HEK293 (cell line): Measurements from ENCODE around the gene KCNT1.

Experiments used
- CTCF ChIA-PET: fragments of 350-600 bp; formaldehyde crosslinking; extraction: SDS; loops from one replicate; lab custom pipeline; 2021; ENCODE audit warnings: antibody characterized with exemption; lab: Yijun Ruan, JAX
- POLR2A ChIA-PET: fragments of 300-600 bp; formaldehyde crosslinking; extraction: SDS; loops from one replicate; lab custom pipeline; 2020; ENCODE audit warnings: antibody characterized with exemption, inconsistent platforms; lab: Yijun Ruan, JAX
- H3K27ac ChIP-seq: fragments of 200-500 bp; sonication (Bioruptor generic); 2 replicates; pipeline ENCODE4 v1.5.1; 2014; ENCODE audit warnings: low read depth, low read length, control low read depth, inconsistent platforms; ENCODE audit errors: extremely low read depth
- H3K36me3 ChIP-seq, 2 experiments: fragments of 200-500 bp in 1 of 2; sonication (Bioruptor generic) in 1 of 2; 1 replicate in 1 of 2; 2 replicates in 1 of 2; pipeline ENCODE4 v1.5.1; 2014 to 2017; ENCODE audit warnings: inconsistent platforms in 2 of 2, low read length in 2 of 2; ENCODE audit not compliant: control insufficient read depth in 2 of 2, insufficient read depth in 1 of 2
- H3K4me1 ChIP-seq: fragments of 200-500 bp; sonication (Bioruptor generic); 2 replicates; pipeline ENCODE4 v1.5.1; 2014; ENCODE audit warnings: mild to moderate bottlenecking, low read length, inconsistent platforms; ENCODE audit not compliant: control insufficient read depth, insufficient read depth
- H3K4me3 ChIP-seq: 2 replicates; pipeline ENCODE4 v1.5.1; 2011; ENCODE audit warnings: low read depth, mild to moderate bottlenecking, control low read depth, low read length, moderate library complexity
- H3K9me3 ChIP-seq: fragments of 200-500 bp; sonication (Bioruptor generic); 2 replicates; pipeline ENCODE4 v1.5.1; 2014; ENCODE audit warnings: low read depth, low read length, inconsistent platforms; ENCODE audit not compliant: control insufficient read depth, insufficient read depth
- BCL11A ChIP-seq: fragments of 450-650 bp; formaldehyde crosslinking; IDR thresholded peaks from 2 replicates; pipeline ENCODE4 v1.5.1; 2016; ENCODE audit warnings: low read depth, missing biosample characterization, missing genetic modification characterization
- GLIS2 ChIP-seq: fragments of 450-650 bp; formaldehyde crosslinking; IDR thresholded peaks from 2 replicates; pipeline ENCODE4 v1.5.1; 2016; ENCODE audit warnings: missing biosample characterization, missing genetic modification characterization
- IKZF3 ChIP-seq: fragments of 450-650 bp; IDR thresholded peaks from 2 replicates; pipeline ENCODE4 v1.5.0; 2018; ENCODE audit warnings: missing biosample characterization, mild to moderate bottlenecking, missing genetic modification characterization, moderate library complexity
- KLF16 ChIP-seq: fragments of 450-650 bp; formaldehyde crosslinking; IDR thresholded peaks from 2 replicates; pipeline ENCODE4 v1.5.1; 2017; ENCODE audit warnings: missing biosample characterization, missing genetic modification characterization
- KLF7 ChIP-seq: fragments of 450-650 bp; formaldehyde crosslinking; IDR thresholded peaks from 2 replicates; pipeline ENCODE4 v1.5.1; 2016; ENCODE audit warnings: missing biosample characterization, missing genetic modification characterization, borderline replicate concordance
- REST ChIP-seq: fragments of 450-650 bp; formaldehyde crosslinking; IDR thresholded peaks from 2 replicates; pipeline ENCODE4 v1.5.1; 2016; ENCODE audit warnings: missing biosample characterization, missing genetic modification characterization
- SP3 ChIP-seq: fragments of 450-650 bp; formaldehyde crosslinking; IDR thresholded peaks from 2 replicates; pipeline ENCODE4 v1.5.1; 2016; ENCODE audit warnings: missing biosample characterization, missing genetic modification characterization
- SP7 ChIP-seq: fragments of 450-650 bp; formaldehyde crosslinking; IDR thresholded peaks from 2 replicates; pipeline ENCODE4 v1.5.1; 2016; ENCODE audit warnings: missing biosample characterization, missing genetic modification characterization
- TSHZ1 ChIP-seq: fragments of 450-650 bp; formaldehyde crosslinking; IDR thresholded peaks from 2 replicates; pipeline ENCODE4 v1.5.1; 2016; ENCODE audit warnings: missing biosample characterization, missing genetic modification characterization, borderline replicate concordance
- ZBTB20 ChIP-seq: fragments of 450-650 bp; formaldehyde crosslinking; IDR thresholded peaks from 2 replicates; pipeline ENCODE4 v1.5.1; 2016; ENCODE audit warnings: missing biosample characterization, missing genetic modification characterization
- ZBTB21 ChIP-seq: fragments of 450-650 bp; formaldehyde crosslinking; IDR thresholded peaks from 2 replicates; pipeline ENCODE4 v1.5.1; 2017; ENCODE audit warnings: missing biosample characterization, missing genetic modification characterization
- ZBTB48 ChIP-seq: fragments of 450-650 bp; formaldehyde crosslinking; IDR thresholded peaks from 2 replicates; pipeline ENCODE4 v1.5.1; 2016; ENCODE audit warnings: missing biosample characterization, missing genetic modification characterization
- ZFHX2 ChIP-seq: fragments of 450-650 bp; formaldehyde crosslinking; conservative IDR thresholded peaks from 2 replicates; pipeline ENCODE4 v1.5.1; 2016; ENCODE audit warnings: missing biosample characterization, missing genetic modification characterization
- ZFP69B ChIP-seq: fragments of 450-650 bp; formaldehyde crosslinking; IDR thresholded peaks from 2 replicates; pipeline ENCODE4 v1.5.1; 2016; ENCODE audit warnings: missing biosample characterization, missing genetic modification characterization
- ZNF174 ChIP-seq: fragments of 450-650 bp; formaldehyde crosslinking; IDR thresholded peaks from 2 replicates; pipeline ENCODE4 v1.5.0; 2017; ENCODE audit warnings: missing biosample characterization, mild to moderate bottlenecking, missing genetic modification characterization
- ZNF221 ChIP-seq: fragments of 450-650 bp; formaldehyde crosslinking; IDR thresholded peaks from 2 replicates; pipeline ENCODE4 v1.5.1; 2017; ENCODE audit warnings: missing biosample characterization, missing genetic modification characterization, borderline replicate concordance
- ZNF280C ChIP-seq: fragments of 450-650 bp; formaldehyde crosslinking; IDR thresholded peaks from 2 replicates; pipeline ENCODE4 v1.5.1; 2016; ENCODE audit warnings: missing biosample characterization, missing genetic modification characterization
- ZNF292 ChIP-seq: fragments of 450-650 bp; formaldehyde crosslinking; IDR thresholded peaks from 2 replicates; pipeline ENCODE4 v1.5.1; 2016; ENCODE audit warnings: low read depth, missing biosample characterization, missing genetic modification characterization, borderline replicate concordance
- ZNF335 ChIP-seq: fragments of 450-650 bp; formaldehyde crosslinking; conservative IDR thresholded peaks from 2 replicates; pipeline ENCODE4 v1.5.1; 2016; ENCODE audit warnings: missing biosample characterization, missing genetic modification characterization
- ZNF350 ChIP-seq: fragments of 450-650 bp; formaldehyde crosslinking; IDR thresholded peaks from 2 replicates; pipeline ENCODE4 v1.5.0; 2017; ENCODE audit warnings: missing biosample characterization, mild to moderate bottlenecking, missing genetic modification characterization
- ZNF426 ChIP-seq: fragments of 450-650 bp; formaldehyde crosslinking; IDR thresholded peaks from 2 replicates; pipeline ENCODE4 v1.5.1; 2017; ENCODE audit warnings: missing biosample characterization, missing genetic modification characterization, mild to moderate bottlenecking, inconsistent platforms, moderate library complexity
- ZNF521 ChIP-seq: fragments of 450-650 bp; formaldehyde crosslinking; IDR thresholded peaks from 2 replicates; pipeline ENCODE4 v1.5.1; 2017; ENCODE audit warnings: missing biosample characterization, mild to moderate bottlenecking, missing genetic modification characterization
- ZNF585B ChIP-seq: fragments of 450-650 bp; formaldehyde crosslinking; IDR thresholded peaks from 2 replicates; pipeline ENCODE4 v1.5.1; 2016; ENCODE audit warnings: missing biosample characterization, missing genetic modification characterization
- ZNF596 ChIP-seq: fragments of 450-650 bp; IDR thresholded peaks from 2 replicates; pipeline ENCODE4 v1.5.0; 2018; ENCODE audit warnings: missing biosample characterization, mild to moderate bottlenecking, missing genetic modification characterization, moderate library complexity
- ZNF777 ChIP-seq: fragments of 450-650 bp; formaldehyde crosslinking; IDR thresholded peaks from 2 replicates; pipeline ENCODE4 v1.5.1; 2017; ENCODE audit warnings: missing biosample characterization, missing genetic modification characterization, borderline replicate concordance
- ZNF792 ChIP-seq: fragments of 450-650 bp; formaldehyde crosslinking; IDR thresholded peaks from 2 replicates; pipeline ENCODE4 v1.5.1; 2016; ENCODE audit warnings: missing biosample characterization, missing genetic modification characterization
- TF ChIP-seq, protein P1 (sequence below): fragments of 450-650 bp; formaldehyde crosslinking; IDR thresholded peaks from 2 replicates; pipeline ENCODE4 v1.5.1; 2016; ENCODE audit warnings: missing biosample characterization, missing genetic modification characterization

KCNT1 gene

DNA sequence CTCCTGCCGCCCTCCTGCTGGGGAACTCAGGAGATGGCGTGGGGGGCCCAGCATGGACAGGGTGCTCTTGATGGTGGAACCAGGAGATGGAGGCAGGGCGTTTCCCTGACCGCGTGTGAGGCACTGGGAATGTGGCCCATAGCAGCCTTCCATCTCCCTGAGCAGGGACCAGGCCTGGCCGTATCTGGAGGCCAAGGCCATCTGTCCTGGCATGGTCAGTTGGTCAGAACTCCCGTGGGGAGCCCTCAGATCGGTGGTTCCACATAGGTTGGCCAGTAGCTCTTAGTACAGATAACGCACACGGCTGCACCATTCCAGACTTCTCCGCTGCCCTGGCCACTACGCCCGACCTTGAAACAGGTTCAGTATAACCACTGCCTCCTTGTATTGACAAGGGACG lies 77.6 kb downstream of the KCNT1 start:
- TF ChIP-seq ZNF792 (tag by site-specific recombination) (no peak), KLF7 (no peak), IKZF3 (tag by site-specific recombination) (no peak), KLF16 (tag by site-specific recombination) (no peak), ZNF521 (no peak), TSHZ1 (tag by site-specific recombination) (no peak), ZNF350 (no peak), REST (no peak), ZNF426 (no peak), ZBTB21 (tag by site-specific recombination) (no peak), ZNF596 (tag by site-specific recombination) (no peak), ZFHX2 (tag by site-specific recombination) (no peak), ZNF585B (tag by site-specific recombination) (no peak), SP7 (tag by site-specific recombination) (no peak), ZNF174 (no peak), ZBTB20 (no peak)
- Histone ChIP-seq H3K4me1 (no peaks in the 10 kb centered on the region), H3K4me3 (no peak overlapping the region), H3K36me3 (no peaks in the 10 kb centered on the region), H3K27ac (no peak overlapping the region), H3K9me3 (no peaks in the 10 kb centered on the region)
- CTCF ChIA-PET, result interaction anchor here (0.6 kb wide), 1 partner anchor 596 kb away, joined by 5 read pairs; no protein-coding TSS in a partner anchor
- POLR2A ChIA-PET, result no interaction called here

- Histone ChIP-seq H3K36me3 (no peaks in the 10 kb centered on the region), H3K4me3 (no peak overlapping the region)
- TF ChIP-seq GLIS2 (tag by site-specific recombination) (no peak), ZNF792 (tag by site-specific recombination) (no peak), ZNF221 (tag by site-specific recombination) (no peak), ZFP69B (no peak), ZNF335 (tag by site-specific recombination) (no peak), ZBTB48 (no peak), ZNF280C (tag by site-specific recombination) (no peak), ZNF777 (tag by site-specific recombination) (no peak), SP3 (no peak), ZNF292 (no peak), BCL11A (no peak)
- TF ChIP-seq, protein P1, sequence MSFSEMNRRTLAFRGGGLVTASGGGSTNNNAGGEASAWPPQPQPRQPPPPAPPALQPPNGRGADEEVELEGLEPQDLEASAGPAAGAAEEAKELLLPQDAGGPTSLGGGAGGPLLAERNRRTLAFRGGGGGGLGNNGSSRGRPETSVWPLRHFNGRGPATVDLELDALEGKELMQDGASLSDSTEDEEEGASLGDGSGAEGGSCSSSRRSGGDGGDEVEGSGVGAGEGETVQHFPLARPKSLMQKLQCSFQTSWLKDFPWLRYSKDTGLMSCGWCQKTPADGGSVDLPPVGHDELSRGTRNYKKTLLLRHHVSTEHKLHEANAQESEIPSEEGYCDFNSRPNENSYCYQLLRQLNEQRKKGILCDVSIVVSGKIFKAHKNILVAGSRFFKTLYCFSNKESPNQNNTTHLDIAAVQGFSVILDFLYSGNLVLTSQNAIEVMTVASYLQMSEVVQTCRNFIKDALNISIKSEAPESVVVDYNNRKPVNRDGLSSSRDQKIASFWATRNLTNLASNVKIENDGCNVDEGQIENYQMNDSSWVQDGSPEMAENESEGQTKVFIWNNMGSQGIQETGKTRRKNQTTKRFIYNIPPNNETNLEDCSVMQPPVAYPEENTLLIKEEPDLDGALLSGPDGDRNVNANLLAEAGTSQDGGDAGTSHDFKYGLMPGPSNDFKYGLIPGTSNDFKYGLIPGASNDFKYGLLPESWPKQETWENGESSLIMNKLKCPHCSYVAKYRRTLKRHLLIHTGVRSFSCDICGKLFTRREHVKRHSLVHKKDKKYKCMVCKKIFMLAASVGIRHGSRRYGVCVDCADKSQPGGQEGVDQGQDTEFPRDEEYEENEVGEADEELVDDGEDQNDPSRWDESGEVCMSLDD (tag by site-specific recombination), result no peak
These were observed 78.1 kb downstream of the KCNT1 start for GRCh38 chr9:135780086-135780485.

More at GRCh38 chr9:135780086-135780485, 78.1 kb downstream of the KCNT1 start:
- Histone ChIP-seq H3K9me3 (no peaks in the 10 kb centered on the region), H3K4me1 (no peaks in the 10 kb centered on the region), H3K27ac (no peak overlapping the region)
- CTCF ChIA-PET, result no interaction called here
- POLR2A ChIA-PET, result no interaction called here
